Esophagus muscularis mucosa (tissue), 2 donors: ENCODE results near the gene ARRDC2.

Experiments
- POLR2A ChIP-seq: fragments of 450-650 bp; IDR thresholded peaks from one replicate; pipeline ENCODE4 v1.6.1; 2017; ENCODE audit warnings: antibody characterized with exemption, moderate library complexity, mild to moderate bottlenecking, low read depth
- POLR2AphosphoS5 ChIP-seq, 2 donors: sonication (generic); formaldehyde crosslinking; IDR thresholded peaks; one replicate each; pipeline ENCODE4 v1.6.1; 2017; ENCODE audit warnings: antibody characterized with exemption in 2 of 2

DNA sequence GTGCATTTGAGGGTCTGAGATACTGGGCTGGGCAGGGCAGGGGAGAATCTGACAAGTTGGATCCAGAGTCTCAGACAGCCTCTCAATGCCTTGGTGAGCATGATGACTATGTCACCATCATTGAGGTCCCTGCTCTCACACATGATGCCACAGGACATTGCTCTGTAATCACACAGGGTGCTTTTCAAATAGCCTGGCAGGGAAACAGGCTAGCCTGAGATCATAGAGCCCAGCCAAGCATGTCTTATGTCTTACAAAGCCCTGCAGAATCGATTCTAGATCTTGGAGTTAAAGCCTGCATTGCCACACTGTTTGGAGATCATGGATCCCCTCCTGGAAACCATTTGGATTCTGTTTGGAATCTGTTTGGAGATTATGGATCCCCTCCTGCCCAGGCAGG is 35.7 kb upstream of the ARRDC2 start:
- TF ChIP-seq POLR2A (no peak), POLR2AphosphoS5 (IDR thresholded peaks at IDR 0.05) (no peak)
